ENCODE data around the gene TMEM190.

Gene TMEM190

DNA sequence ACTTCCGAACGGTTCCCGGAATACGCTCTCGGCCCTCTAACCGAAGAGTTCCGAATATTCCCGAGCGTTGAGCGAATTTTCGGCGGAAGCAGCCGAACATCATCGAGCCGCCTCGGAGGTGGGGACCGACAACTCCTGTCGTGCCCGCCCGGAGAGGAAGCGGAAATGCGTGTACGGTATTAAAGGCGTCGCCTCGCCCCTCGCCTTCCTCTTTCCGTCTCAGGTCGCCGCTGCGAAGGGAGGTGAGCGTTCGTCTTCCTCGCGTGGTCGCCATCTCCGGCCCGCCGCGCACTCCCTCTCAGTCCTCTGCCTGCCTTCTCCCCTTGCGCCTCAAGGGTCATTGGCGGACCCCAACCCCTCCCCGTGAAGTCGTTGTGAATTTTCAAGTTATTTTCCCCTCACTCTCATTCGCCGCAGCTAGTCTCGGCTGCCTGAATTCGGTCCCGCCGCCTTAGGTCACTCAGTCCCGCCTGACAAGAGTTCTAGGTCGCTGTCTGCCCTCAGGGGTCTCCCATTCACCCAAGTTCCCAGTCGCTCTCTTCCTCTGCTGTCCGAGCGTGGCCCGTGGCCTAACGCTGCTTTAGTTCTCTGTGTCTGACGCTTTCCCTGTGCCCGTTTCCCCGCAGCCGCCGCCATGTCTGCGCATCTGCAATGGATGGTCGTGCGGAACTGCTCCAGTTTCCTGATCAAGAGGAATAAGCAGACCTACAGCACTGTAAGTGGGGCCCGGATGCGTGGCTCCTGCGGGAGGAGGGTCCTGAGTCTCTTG lies 9.3 kb downstream of the TMEM190 start, which contains the start of gene RPL28 (continued):
- TF ChIP-seq ZFHX2 (tag by site-specific recombination; conservative IDR thresholded peaks at IDR 0.05), result no peak
- TF ChIP-seq SALL2 (tag by site-specific recombination; IDR thresholded peaks at IDR 0.05; ENCODE audit: borderline replicate concordance), result no peak
- TF ChIP-seq ZNF624 (tag by site-specific recombination; IDR thresholded peaks at IDR 0.05), result no peak
- no peak for TF ChIP-seq ZNF133 (tag by site-specific recombination; IDR thresholded peaks at IDR 0.05)
- TF ChIP-seq ZNF529 (tag by site-specific recombination; IDR thresholded peaks at IDR 0.05; ENCODE audit: insufficient replicate concordance), result no peak
- TF ChIP-seq ZNF664 (tag by site-specific recombination; IDR thresholded peaks at IDR 0.05), result no peak
- no peak for TF ChIP-seq ZNF48 (tag by site-specific recombination; IDR thresholded peaks at IDR 0.05)
- peak; percentile 74; the same call in 1 of the 2 replicates for TF ChIP-seq ZNF391 (tag by site-specific recombination; IDR thresholded peaks at IDR 0.05; ENCODE audit: borderline replicate concordance, low read depth)
- TF ChIP-seq ZBTB17 (tag by site-specific recombination; IDR thresholded peaks at IDR 0.05), result no peak; the same call in 1 of the 2 replicates
- TF ChIP-seq ZNF223 (tag by site-specific recombination; IDR thresholded peaks at IDR 0.05), result no peak
- TF ChIP-seq, protein P1, sequence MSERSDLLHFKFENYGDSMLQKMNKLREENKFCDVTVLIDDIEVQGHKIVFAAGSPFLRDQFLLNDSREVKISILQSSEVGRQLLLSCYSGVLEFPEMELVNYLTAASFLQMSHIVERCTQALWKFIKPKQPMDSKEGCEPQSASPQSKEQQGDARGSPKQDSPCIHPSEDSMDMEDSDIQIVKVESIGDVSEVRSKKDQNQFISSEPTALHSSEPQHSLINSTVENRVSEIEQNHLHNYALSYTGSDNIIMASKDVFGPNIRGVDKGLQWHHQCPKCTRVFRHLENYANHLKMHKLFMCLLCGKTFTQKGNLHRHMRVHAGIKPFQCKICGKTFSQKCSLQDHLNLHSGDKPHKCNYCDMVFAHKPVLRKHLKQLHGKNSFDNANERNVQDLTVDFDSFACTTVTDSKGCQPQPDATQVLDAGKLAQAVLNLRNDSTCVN (tag by site-specific recombination; optimal IDR thresholded peaks at IDR 0.05), result peak; percentile 44
- peak; percentile 68 for TF ChIP-seq HOXD13 (CRISPR knock-in tag; IDR thresholded peaks at IDR 0.05; ENCODE audit: borderline replicate concordance)
- no peak for TF ChIP-seq ZSCAN23 (tag by site-specific recombination; IDR thresholded peaks at IDR 0.05)
- no peak for TF ChIP-seq ZNF280D (tag by site-specific recombination; IDR thresholded peaks at IDR 0.05)
- no peak for TF ChIP-seq ELK4 (IDR thresholded peaks at IDR 0.05; ENCODE audit: borderline replicate concordance, low read depth, low read length)
- no peak for TF ChIP-seq PRDM1 (tag by site-specific recombination; IDR thresholded peaks at IDR 0.05)
- TF ChIP-seq ZNF302 (tag by site-specific recombination; IDR thresholded peaks at IDR 0.05; ENCODE audit: low read depth), result no peak
- no peak for TF ChIP-seq ZNF555 (tag by site-specific recombination; conservative IDR thresholded peaks at IDR 0.05)
- TF ChIP-seq ZNF19 (tag by site-specific recombination; IDR thresholded peaks at IDR 0.05; ENCODE audit: low read depth), result no peak
- TF ChIP-seq ZNF549 (tag by site-specific recombination; IDR thresholded peaks at IDR 0.05), result no peak
- no peak; the same call in 1 of the 2 replicates for TF ChIP-seq ZNF645 (tag by site-specific recombination; IDR thresholded peaks at IDR 0.05)
- TF ChIP-seq SP7 (tag by site-specific recombination; IDR thresholded peaks at IDR 0.05), result peak; percentile 77
- TF ChIP-seq ZNF221 (tag by site-specific recombination; IDR thresholded peaks at IDR 0.05; ENCODE audit: borderline replicate concordance), result no peak
- TF ChIP-seq ZNF747 (tag by site-specific recombination; IDR thresholded peaks at IDR 0.05), result no peak
- TF ChIP-seq ZSCAN16 (tag by site-specific recombination; IDR thresholded peaks at IDR 0.05), result no peak
- TF ChIP-seq ZNF521 (tag by site-specific recombination; IDR thresholded peaks at IDR 0.05), result no peak
- TF ChIP-seq HIC1 (tag by site-specific recombination; IDR thresholded peaks at IDR 0.05), result no peak
- 0 out of 2 replicates have a peak, but pooled peaks have one; percentile 35 for TF ChIP-seq ZNF24 (tag by site-specific recombination; IDR thresholded peaks at IDR 0.05)
- no peak for TF ChIP-seq ZNF776 (tag by site-specific recombination; IDR thresholded peaks at IDR 0.05; ENCODE audit: borderline replicate concordance)
- TF ChIP-seq ZNF449 (tag by site-specific recombination; IDR thresholded peaks at IDR 0.05), result peak; percentile 10; the same call in 1 of the 2 replicates

Measured in HEK293 (cell line).